H1 (cell line): ENCODE measurements around the gene C20orf144. TPM values are rescaled to one million over a fixed set of nuclear protein-coding genes. Genes with fewer than 3 reads are reported as not detected.

Experiments
- CTCF ChIA-PET: fragments of 300-600 bp; sonication (Branson Sonifier 250); formaldehyde crosslinking; loops from one replicate; lab custom pipeline; 2021; ENCODE audit not compliant: partially characterized antibody; lab: Charles Lee
- POLR2A ChIA-PET: fragments of 300-600 bp; sonication (Branson Sonifier 250); formaldehyde crosslinking; loops from one replicate; lab custom pipeline; 2021; ENCODE audit warnings: inconsistent platforms; ENCODE audit not compliant: partially characterized antibody; lab: Charles Lee
- DNase-seq, 2 experiments: peaks; one replicate each; pipeline versions ENCODE4 v3.0.0 to v3.0.0-alpha.2; 2010 to 2022; ENCODE audit warnings: low spot score in 2 of 2, low read depth in 1 of 2, mixed read lengths in 1 of 2
- FAIRE-seq: peaks from 2 replicates; lab custom pipeline; 2011; peaks lifted over from hg19 to GRCh38; lab: Jason Lieb, UNC
- H2AFZ ChIP-seq: 2 replicates; pipeline ENCODE4 v1.8.1; 2012; ENCODE audit warnings: low read length, inconsistent platforms
- H2AK5ac ChIP-seq: 2 replicates; pipeline ENCODE4 v1.6.1; 2013; ENCODE audit warnings: low read depth, low read length
- H2BK120ac ChIP-seq: replicated peaks from 2 replicates; pipeline ENCODE3; 2013; ENCODE audit warnings: low read depth, low read length, inconsistent platforms
- H2BK12ac ChIP-seq: 2 replicates; pipeline ENCODE4 v1.6.1; 2013; ENCODE audit warnings: low read depth, low read length
- H2BK15ac ChIP-seq: 2 replicates; pipeline ENCODE4 v1.6.1; 2013; ENCODE audit warnings: low read length
- H2BK20ac ChIP-seq: 2 replicates; pipeline ENCODE4 v1.6.1; 2013; ENCODE audit warnings: low read length
- H2BK5ac ChIP-seq: 2 replicates; pipeline ENCODE4 v1.6.1; 2013; ENCODE audit warnings: low read depth, low read length
- H3K14ac ChIP-seq: 2 replicates; pipeline ENCODE4 v1.6.1; 2013; ENCODE audit warnings: inconsistent platforms; ENCODE audit not compliant: insufficient read length
- H3K18ac ChIP-seq: 2 replicates; pipeline ENCODE4 v1.6.1; 2013; ENCODE audit warnings: low read length; ENCODE audit errors: extremely low read depth
- H3K23ac ChIP-seq: 2 replicates; pipeline ENCODE4 v1.6.1; 2013; ENCODE audit warnings: inconsistent platforms; ENCODE audit not compliant: insufficient read length
- H3K23me2 ChIP-seq: 2 replicates; pipeline ENCODE4 v1.6.1; 2013; ENCODE audit warnings: low read depth, low read length
- H3K27ac ChIP-seq: 2 replicates; pipeline ENCODE4 v1.6.1; 2011; ENCODE audit warnings: low read depth, low read length, inconsistent platforms
- H3K27me3 ChIP-seq, 4 experiments: replicated peaks in 1 of 4; 1 replicate in 1 of 4; 2 replicates in 3 of 4; pipeline versions ENCODE4 v1.6.1 to v1.8.1; 2011 to 2013; ENCODE audit warnings: low read length in 3 of 4, mild to moderate bottlenecking in 3 of 4, inconsistent platforms in 2 of 4, mixed read lengths in 2 of 4, moderate library complexity in 1 of 4; ENCODE audit not compliant: control insufficient read depth in 3 of 4, insufficient read depth in 3 of 4; ENCODE audit errors: extremely low read depth in 1 of 4
- H3K36me3 ChIP-seq, 4 experiments: 2 replicates each; pipeline versions ENCODE4 v1.6.1 to v1.8.1; 2011 to 2013; ENCODE audit warnings: mild to moderate bottlenecking in 4 of 4, low read length in 3 of 4, moderate library complexity in 2 of 4, control low read depth in 1 of 4, inconsistent platforms in 1 of 4; ENCODE audit not compliant: insufficient read depth in 4 of 4, control insufficient read depth in 2 of 4
- H3K4ac ChIP-seq: replicated peaks from 2 replicates; pipeline ENCODE3; 2013; ENCODE audit warnings: low read length, low read depth, mixed read lengths, inconsistent platforms; ENCODE audit not compliant: insufficient read length
- H3K4me1 ChIP-seq, 4 experiments: replicated peaks in 1 of 4; 1 replicate in 1 of 4; 2 replicates in 3 of 4; pipeline versions ENCODE4 v1.6.1 to v1.8.1; 2011 to 2013; ENCODE audit warnings: low read length in 3 of 4, inconsistent platforms in 2 of 4, mixed read lengths in 1 of 4; ENCODE audit not compliant: insufficient read depth in 4 of 4, control insufficient read depth in 3 of 4
- H3K4me2 ChIP-seq, 2 experiments: 2 replicates each; pipeline versions ENCODE4 v1.6.1 to v1.8.1; 2011 to 2013; ENCODE audit warnings: low read depth in 2 of 2, low read length in 2 of 2, control low read depth in 1 of 2, inconsistent platforms in 1 of 2, mild to moderate bottlenecking in 1 of 2; ENCODE audit not compliant: insufficient read depth in 1 of 2
- H3K4me3 ChIP-seq, 4 experiments: fragments of 200-600, 300-600 bp in 1 of 4; sonication (generic), shearing (Covaris generic), sonication (Bioruptor Twin) in 1 of 4; 2 replicates each; pipeline versions ENCODE4 v1.5.1 to v1.8.1; 2011 to 2016; ENCODE audit warnings: low read length in 4 of 4, low read depth in 3 of 4, control low read depth in 2 of 4, inconsistent platforms in 2 of 4, mild to moderate bottlenecking in 2 of 4, mixed read lengths in 1 of 4, moderate library complexity in 1 of 4; ENCODE audit not compliant: insufficient read depth in 2 of 4; ENCODE audit errors: extremely low read depth in 1 of 4
- H3K56ac ChIP-seq: replicated peaks from 2 replicates; pipeline ENCODE3; 2013; ENCODE audit warnings: low read depth, mild to moderate bottlenecking, mixed read lengths, low read length, inconsistent platforms; ENCODE audit not compliant: insufficient read length
- H3K79me1 ChIP-seq: 2 replicates; pipeline ENCODE4 v1.6.1; 2013; ENCODE audit warnings: low read depth, low read length, control low read depth
- H3K79me2 ChIP-seq, 2 experiments: 2 replicates each; pipeline versions ENCODE4 v1.6.1 to v1.8.1; 2012 to 2013; ENCODE audit warnings: low read length in 2 of 2, mild to moderate bottlenecking in 2 of 2, inconsistent platforms in 1 of 2; ENCODE audit not compliant: insufficient read depth in 2 of 2, control insufficient read depth in 1 of 2
- H3K9ac ChIP-seq, 4 experiments: replicated peaks in 1 of 4; 1 replicate in 1 of 4; 2 replicates in 3 of 4; pipeline versions ENCODE4 v1.6.1 to v1.8.1; 2011 to 2013; ENCODE audit warnings: low read depth in 3 of 4, low read length in 3 of 4, control low read depth in 2 of 4, mild to moderate bottlenecking in 2 of 4, moderate library complexity in 2 of 4, inconsistent platforms in 1 of 4; ENCODE audit errors: extremely low read depth in 1 of 4
- H3K9me3 ChIP-seq, 2 experiments: 2 replicates each; pipeline versions ENCODE4 v1.6.1 to v1.8.1; 2012 to 2013; ENCODE audit warnings: mild to moderate bottlenecking in 2 of 2, moderate library complexity in 2 of 2, control low read depth in 1 of 2, inconsistent platforms in 1 of 2, low read depth in 1 of 2, low read length in 1 of 2, mixed read lengths in 1 of 2; ENCODE audit not compliant: insufficient read depth in 2 of 2
- H4K20me1 ChIP-seq, 2 experiments: replicated peaks in 1 of 2; 2 replicates each; pipeline versions ENCODE3 to v1.8.1; 2011 to 2013; ENCODE audit warnings: inconsistent platforms in 2 of 2, low read length in 2 of 2, mild to moderate bottlenecking in 1 of 2; ENCODE audit not compliant: insufficient read depth in 2 of 2, control insufficient read depth in 1 of 2
- H4K5ac ChIP-seq: 2 replicates; pipeline ENCODE4 v1.6.1; 2013; ENCODE audit warnings: low read length, low read depth, mixed read lengths, inconsistent platforms; ENCODE audit not compliant: insufficient read length
- H4K8ac ChIP-seq: 2 replicates; pipeline ENCODE4 v1.8.0; 2013; ENCODE audit warnings: mild to moderate bottlenecking, moderate library complexity, low read length, inconsistent platforms; ENCODE audit not compliant: insufficient read depth; ENCODE audit errors: extremely low read depth
- H4K91ac ChIP-seq: replicated peaks from 2 replicates; pipeline ENCODE3; 2013; ENCODE audit warnings: low read length, mixed read lengths, inconsistent platforms; ENCODE audit not compliant: insufficient read length
- CEBPB ChIP-seq: IDR thresholded peaks from 2 replicates; pipeline ENCODE4 v1.6.1; 2012; ENCODE audit warnings: low read depth, low read length
- RBBP5 ChIP-seq: IDR thresholded peaks from 2 replicates; pipeline ENCODE4 v1.7.1; 2012; ENCODE audit warnings: low read depth, mild to moderate bottlenecking, inconsistent platforms, low read length, moderate library complexity, borderline replicate concordance
- WGBS, 2 experiments: shearing (Covaris generic) in 1 of 2; methylation state at CpG; one replicate each; pipeline versions ENCODE4 v1.1.6 to v1.1.7; 2013 to 2015; ENCODE audit warnings: low lambda C conversion rate in 2 of 2, mixed read lengths in 2 of 2, inconsistent platforms in 1 of 2, low coverage in 1 of 2, missing lambda C conversion rate in 1 of 2; ENCODE audit not compliant: insufficient replicate concordance in 2 of 2, insufficient coverage in 1 of 2, insufficient read length in 1 of 2; ENCODE audit errors: extremely low coverage in 1 of 2, missing lambda C conversion rate in 1 of 2; 5-methylcytosine and 5-hydroxymethylcytosine counted together
- polyA plus RNA-seq, 7 experiments: library from polyadenylated mRNA; depleted of rRNA in 3 of 7; stranded (reverse) in 5 of 7; unstranded in 2 of 7; fragments of >200 nt in 5 of 7; fragments of 200-250 nt in 2 of 7; gene quantifications; 1 replicate in 5 of 7; 2 replicates in 1 of 7; 4 replicates in 1 of 7; pipeline versions ENCODE4 v1.2.1 to v1.2.3, GENCODE V29; 2011 to 2013; ENCODE audit warnings: missing spikeins in 2 of 7, mixed read lengths in 2 of 7
- total RNA-seq: library from RNA; stranded (reverse); fragmentation: NEBNext Ultra II Directional; extraction: Animal tissue kit (Norgen Biotek cat#: 25700); gene quantifications from 2 replicates; pipeline ENCODE4 v1.2.1, GENCODE V29; 2021

The C20orf144 gene
- total and polyA plus RNA-seq, 2 of the 8 experiments (the other 6 are each of a cell fraction or from before 2014, with no cell fraction given), result 0.21 to 0.24 TPM

GRCh38 chr20:33664085-33664761 is 2.1 kb downstream of the C20orf144 start:
- TF ChIP-seq CEBPB (no peak), RBBP5 (0 out of 2 replicates have a peak, but pooled peaks have one; percentile 2)
- TF ChIP-seq, all 59 proteins: peak for 1
- POLR2A ChIA-PET, result interaction anchor here (0.6 to 17.9 kb wide), 11 partner anchors 9 to 288 kb away, joined by 3 to 245 read pairs (median 3); partner anchors contain the start of gene NECAB3
- no peak overlapping the region for H2BK20ac ChIP-seq
- H2BK120ac ChIP-seq, result peak overlapping the region; percentile 51
- WGBS, 2 experiments, result 53% methylated on average over 9 of the region's 9 CpGs; no CpG with 5 or more reads in 1 of the 2 experiments
- FAIRE-seq, result no peak
- H4K5ac ChIP-seq, result peak overlapping the region; percentile 75
- no peaks in the 10 kb centered on the region for H3K79me1 ChIP-seq
- peak overlapping the region; percentile 90 for H4K8ac ChIP-seq
- CTCF ChIA-PET, result interaction anchor here (0.7 to 3.9 kb wide), 10 partner anchors 9 to 211 kb away, joined by 3 to 22 read pairs (median 4); partner anchors contain the start of gene NECAB3
- H2BK12ac ChIP-seq, result peak overlapping the region; percentile 84; the same call in 1 of the 2 replicates
- no peak for DNase-seq
- H3K36me3 ChIP-seq, result peaks cover 2 to 16% (median 6%) of the 10 kb centered on the region in 4 experiments; a peak in 3 of 8 replicates
- peak overlapping the region; percentile 100 for H2BK15ac ChIP-seq
- H2BK5ac ChIP-seq, result peak overlapping the region; percentile 73
- peak overlapping the region; percentile 75 for H4K91ac ChIP-seq
- H3K4me3 ChIP-seq, result peak overlapping the region; percentile 56 to 93 (median 82)
- H3K23ac ChIP-seq, result no peak overlapping the region
- peaks cover 0 to 15% of the 10 kb centered on the region in 2 experiments for H4K20me1 ChIP-seq
- H3K9ac ChIP-seq, result peak overlapping the region; percentile 52 to 68 (median 65)
- H3K56ac ChIP-seq, result peak overlapping the region; percentile 34
- H3K23me2 ChIP-seq, result peaks cover 25% of the 10 kb centered on the region; the same call in 1 of the 2 replicates
- peak overlapping the region; percentile 96 for H3K4ac ChIP-seq
- H3K4me1 ChIP-seq, result peaks cover 0 to 18% (median 11%) of the 10 kb centered on the region in 4 experiments; a peak in 4 of 7 replicates
- H3K14ac ChIP-seq, result no peak overlapping the region
- peak overlapping the region; percentile 78; the same call in 1 of the 2 replicates for H2AFZ ChIP-seq
- peaks cover 0 to 5% of the 10 kb centered on the region in 2 experiments; a peak in 1 of 4 replicates for H3K9me3 ChIP-seq
- H3K27me3 ChIP-seq, result peaks cover 0 to 10% (median 3%) of the 10 kb centered on the region in 4 experiments; a peak in 3 of 7 replicates
- no peaks in the 10 kb centered on the region for H3K79me2 ChIP-seq
- peak overlapping the region; percentile 64; the same call in 1 of the 2 replicates for H3K18ac ChIP-seq
- H3K27ac ChIP-seq, result peak overlapping the region; percentile 61
- H2AK5ac ChIP-seq, result peak overlapping the region; percentile 17; the same call in 1 of the 2 replicates
- H3K4me2 ChIP-seq, result peak overlapping the region; percentile 67 to 94
